Tibial artery (tissue), 4 donors: ENCODE data around the gene NEDD4L.

ENCODE experiments used
- DNase-seq, 2 donors: peaks; one replicate each; pipeline ENCODE4 v3.0.0-alpha.2; 2019
- H3K27ac ChIP-seq, 2 donors: fragments of 200-600 bp; sonication (generic) in 1 of 2; 1 replicate in 1 of 2; 2 replicates in 1 of 2; pipeline ENCODE4 v1.5.1; 2018 to 2019; ENCODE audit warnings: mild to moderate bottlenecking in 1 of 2
- H3K27me3 ChIP-seq, 2 donors: fragments of 200-600 bp; sonication (generic) in 1 of 2; one replicate each; pipeline versions ENCODE4 v1.5.1 to v1.6.0; 2016 to 2019
- H3K36me3 ChIP-seq, 3 donors: fragments of 200-600 bp; sonication (generic) in 2 of 3; one replicate each; pipeline ENCODE4 v1.5.1; 2016 to 2019; ENCODE audit warnings: mild to moderate bottlenecking in 2 of 3
- H3K4me1 ChIP-seq, 4 donors: fragments of 200-600 bp; sonication (generic) in 2 of 4; 1 replicate in 3 of 4; 2 replicates in 1 of 4; pipeline ENCODE4 v1.5.1; 2016 to 2019
- H3K4me3 ChIP-seq, 2 donors: fragments of 200-600 bp; sonication (generic) in 1 of 2; 1 replicate in 1 of 2; 2 replicates in 1 of 2; pipeline ENCODE4 v1.5.1; 2018 to 2019; ENCODE audit warnings: mild to moderate bottlenecking in 2 of 2
- H3K9me3 ChIP-seq, 3 donors: fragments of 200-600 bp; sonication (generic) in 1 of 3; one replicate each; pipeline ENCODE4 v1.5.1; 2016 to 2019
- intact Hi-C: fragments of 100-400 bp; cut with DNase I; formaldehyde crosslinking; loops from one replicate; pipeline ENCODE4 v1.15.0; 2023; ENCODE audit warnings: low total_unique reads
- TF ChIP-seq, protein P1 (sequence below), 2 experiments: fragments of 200-600 bp in 1 of 2; fragments of 450-650 bp in 1 of 2; IDR thresholded peaks; one replicate each; pipeline ENCODE4 v1.5.1; 2017 to 2019; ENCODE audit warnings: antibody characterized with exemption in 2 of 2, mild to moderate bottlenecking in 1 of 2, moderate library complexity in 1 of 2

NEDD4L gene

GRCh38 chr18:58242968-58243367, 198.9 kb downstream of the NEDD4L start:
- DNase-seq: no peak
- no peak overlapping the region for H3K27ac ChIP-seq
- intact Hi-C loops: no loop called here

GRCh38 chr18:58243401-58243800, 199.4 kb downstream of the NEDD4L start:
- no peaks in the 10 kb centered on the region for H3K4me1 ChIP-seq
- H3K9me3 ChIP-seq: no peaks in the 10 kb centered on the region
- H3K36me3 ChIP-seq: no peaks in the 10 kb centered on the region
- DNase-seq: no peak
- H3K27me3 ChIP-seq: no peaks in the 10 kb centered on the region
- TF ChIP-seq, protein P1, sequence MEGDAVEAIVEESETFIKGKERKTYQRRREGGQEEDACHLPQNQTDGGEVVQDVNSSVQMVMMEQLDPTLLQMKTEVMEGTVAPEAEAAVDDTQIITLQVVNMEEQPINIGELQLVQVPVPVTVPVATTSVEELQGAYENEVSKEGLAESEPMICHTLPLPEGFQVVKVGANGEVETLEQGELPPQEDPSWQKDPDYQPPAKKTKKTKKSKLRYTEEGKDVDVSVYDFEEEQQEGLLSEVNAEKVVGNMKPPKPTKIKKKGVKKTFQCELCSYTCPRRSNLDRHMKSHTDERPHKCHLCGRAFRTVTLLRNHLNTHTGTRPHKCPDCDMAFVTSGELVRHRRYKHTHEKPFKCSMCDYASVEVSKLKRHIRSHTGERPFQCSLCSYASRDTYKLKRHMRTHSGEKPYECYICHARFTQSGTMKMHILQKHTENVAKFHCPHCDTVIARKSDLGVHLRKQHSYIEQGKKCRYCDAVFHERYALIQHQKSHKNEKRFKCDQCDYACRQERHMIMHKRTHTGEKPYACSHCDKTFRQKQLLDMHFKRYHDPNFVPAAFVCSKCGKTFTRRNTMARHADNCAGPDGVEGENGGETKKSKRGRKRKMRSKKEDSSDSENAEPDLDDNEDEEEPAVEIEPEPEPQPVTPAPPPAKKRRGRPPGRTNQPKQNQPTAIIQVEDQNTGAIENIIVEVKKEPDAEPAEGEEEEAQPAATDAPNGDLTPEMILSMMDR (IDR thresholded peaks at IDR 0.05): no peak
- intact Hi-C loops: no loop called here
- no peak overlapping the region for H3K27ac ChIP-seq
- H3K4me3 ChIP-seq: no peak overlapping the region

More at GRCh38 chr18:58242968-58243367, 198.9 kb downstream of the NEDD4L start:
- H3K4me3 ChIP-seq: no peak overlapping the region
- H3K4me1 ChIP-seq: no peaks in the 10 kb centered on the region
- H3K27me3 ChIP-seq: no peaks in the 10 kb centered on the region
- TF ChIP-seq, protein P1 (IDR thresholded peaks at IDR 0.05): no peak
- H3K9me3 ChIP-seq: no peaks in the 10 kb centered on the region
- no peaks in the 10 kb centered on the region for H3K36me3 ChIP-seq

DNA sequence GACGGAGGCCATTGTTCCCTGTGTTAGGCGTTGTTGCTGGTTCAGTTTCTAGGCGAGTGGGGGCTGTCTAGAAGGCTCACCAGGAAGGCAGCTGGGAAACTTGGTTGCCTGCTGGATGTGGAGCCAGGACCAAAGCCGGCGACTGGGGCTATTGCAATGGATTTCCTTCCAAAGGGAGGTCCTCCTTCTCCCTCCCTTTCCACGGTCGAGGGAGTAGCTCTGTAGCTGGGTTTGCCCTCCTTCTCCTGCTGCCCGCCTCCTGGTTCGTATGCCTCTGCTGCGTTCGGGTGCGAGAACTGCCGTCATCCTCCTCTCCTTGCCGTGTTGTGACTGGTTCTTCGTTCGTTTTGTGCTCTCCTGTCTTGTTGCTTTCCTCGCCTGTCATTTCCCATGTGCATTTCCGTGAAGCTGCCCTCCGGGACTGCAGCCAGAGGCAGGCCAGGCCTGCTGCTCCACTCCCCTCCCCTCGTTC, 203.4 kb downstream of the NEDD4L start:
- Histone ChIP-seq H3K4me3 (no peak overlapping the region), H3K4me1 (no peaks in the 10 kb centered on the region)
- intact Hi-C loops: no loop called here

DNA sequence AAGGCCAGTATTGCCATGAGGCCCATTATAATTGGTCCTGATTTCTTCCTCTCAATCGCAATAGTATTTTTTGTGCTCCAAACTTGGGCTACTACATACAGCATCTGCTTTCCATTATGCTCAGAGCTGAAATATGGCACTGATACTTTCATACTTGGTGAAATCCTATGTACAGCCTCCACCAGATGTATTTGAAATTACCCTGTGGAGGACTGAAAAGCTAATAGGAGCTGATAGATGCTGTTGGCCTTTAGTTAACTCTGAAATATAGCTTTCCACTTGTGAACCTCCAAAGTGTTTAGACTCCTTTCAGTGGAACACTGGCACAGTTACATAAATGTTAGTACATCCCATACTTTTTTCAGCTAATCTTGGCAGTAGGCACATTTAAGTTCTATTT, 205.7 kb downstream of the NEDD4L start:
- Histone ChIP-seq H3K27ac (no peak overlapping the region), H3K4me1 (no peaks in the 10 kb centered on the region), H3K27me3 (no peaks in the 10 kb centered on the region), H3K4me3 (no peak overlapping the region), H3K36me3 (no peaks in the 10 kb centered on the region), H3K9me3 (no peaks in the 10 kb centered on the region)
- intact Hi-C loops: no loop called here
- DNase-seq: no peak
- TF ChIP-seq, protein P1 (IDR thresholded peaks at IDR 0.05): no peak

More for the DNA sequence above, 203.4 kb downstream of the NEDD4L start:
- TF ChIP-seq, protein P1 (IDR thresholded peaks at IDR 0.05): no peak
- Histone ChIP-seq H3K9me3 (no peaks in the 10 kb centered on the region), H3K36me3 (no peaks in the 10 kb centered on the region), H3K27me3 (no peaks in the 10 kb centered on the region), H3K27ac (no peak overlapping the region)
- no peak for DNase-seq

DNA sequence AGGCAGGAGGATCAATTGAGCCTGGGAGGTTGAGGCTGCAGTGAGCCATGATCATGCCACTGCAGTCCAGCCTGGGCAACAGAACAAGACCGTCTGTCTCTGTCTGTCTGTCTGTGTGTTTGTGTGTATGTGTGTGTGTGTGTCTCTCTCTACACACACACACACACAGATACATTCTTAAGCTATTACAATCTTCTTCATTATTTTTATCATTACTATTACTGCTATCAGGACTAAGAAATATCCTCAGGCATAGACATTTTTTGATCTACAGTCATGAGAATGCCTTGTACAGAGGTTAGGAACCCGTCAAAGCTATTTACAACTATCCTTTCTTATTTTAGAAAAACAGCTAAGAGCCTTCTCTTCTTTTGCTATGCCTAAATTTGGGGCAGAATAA, 207.4 kb downstream of the NEDD4L start:
- H3K9me3 ChIP-seq: peaks cover 0 to 3% (median 0%) of the 10 kb centered on the region in 3 donors
- no peak overlapping the region for H3K4me3 ChIP-seq
- DNase-seq: no peak
- H3K27ac ChIP-seq: no peak overlapping the region
- TF ChIP-seq, protein P1 (IDR thresholded peaks at IDR 0.05): no peak
- intact Hi-C loops: no loop called here
- peaks cover 0 to 9% (median 0%) of the 10 kb centered on the region in 3 donors for H3K36me3 ChIP-seq
- H3K27me3 ChIP-seq: no peaks in the 10 kb centered on the region
- no peaks in the 10 kb centered on the region for H3K4me1 ChIP-seq

DNA sequence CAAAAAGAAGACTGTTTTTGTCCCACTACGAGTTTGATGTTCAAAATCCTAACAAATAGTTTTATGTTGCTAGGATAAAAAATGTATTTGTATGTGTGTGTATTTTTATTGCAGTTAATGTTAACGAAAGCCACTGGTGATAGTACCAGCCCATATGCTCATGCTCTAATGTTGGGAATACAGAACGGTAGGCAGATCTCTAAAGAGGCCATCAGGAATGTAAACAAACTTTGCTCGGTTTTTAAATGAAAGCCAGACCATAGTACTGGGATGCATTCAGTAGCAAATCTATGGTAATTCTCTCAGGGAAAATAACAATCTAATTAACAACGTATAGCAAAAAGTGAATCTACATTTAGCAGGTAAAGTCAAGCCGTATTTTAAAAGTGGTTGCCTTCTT, 208.1 kb downstream of the NEDD4L start:
- no peak overlapping the region for H3K4me3 ChIP-seq
- H3K27ac ChIP-seq: no peak overlapping the region
- TF ChIP-seq, protein P1 (IDR thresholded peaks at IDR 0.05): no peak
- H3K36me3 ChIP-seq: peaks cover 0 to 12% (median 0%) of the 10 kb centered on the region in 3 donors
- no peaks in the 10 kb centered on the region for H3K27me3 ChIP-seq
- peaks cover 0 to 5% (median 0%) of the 10 kb centered on the region in 3 donors for H3K9me3 ChIP-seq
- intact Hi-C loops: no loop called here
- no peaks in the 10 kb centered on the region for H3K4me1 ChIP-seq
- DNase-seq: no peak
